CD4-positive, alpha-beta T cell (primary cell): ENCODE results near the gene NPLOC4. TPM values are rescaled to one million over a fixed set of nuclear protein-coding genes. Genes with fewer than 3 reads are reported as not detected.

Source experiments
- ATAC-seq: fragments of 200-7000 bp; cut with Tn5 transposase; one replicate; pipeline ENCODE4 v1.10.0; 2022; ENCODE audit warnings: mild to moderate bottlenecking; ENCODE audit not compliant: poor library complexity
- CTCF ChIA-PET: fragments of 350-600 bp; sonication (Branson Sonifier 250); formaldehyde crosslinking; loops from one replicate; lab custom pipeline; 2021; ENCODE audit warnings: antibody characterized with exemption, inconsistent platforms; lab: Charles Lee
- POLR2A ChIA-PET: fragments of 350-600 bp; sonication (Branson Sonifier 250); formaldehyde crosslinking; loops from one replicate; lab custom pipeline; 2021; ENCODE audit warnings: antibody characterized with exemption, inconsistent platforms; lab: Charles Lee
- DNase-seq, 14 experiments: peaks; one replicate each; pipeline ENCODE4 v3.0.0-alpha.2; 2013 to 2020; ENCODE audit warnings: mixed read lengths in 2 of 14
- H3K27ac ChIP-seq, 2 donors: one replicate each; pipeline versions ENCODE4 v1.5.1 to v1.7.0; 2013; ENCODE audit warnings: low read length in 2 of 2, low read depth in 1 of 2, mild to moderate bottlenecking in 1 of 2
- H3K27me3 ChIP-seq, 2 experiments: 1 replicate in 1 of 2; 2 replicates in 1 of 2; pipeline versions ENCODE4 v1.6.1 to v1.7.0; 2013; ENCODE audit warnings: low read length in 2 of 2, control low read depth in 1 of 2, mild to moderate bottlenecking in 1 of 2, moderate library complexity in 1 of 2; ENCODE audit not compliant: insufficient read depth in 2 of 2, control insufficient read depth in 1 of 2
- H3K36me3 ChIP-seq: one replicate; pipeline ENCODE4 v1.6.1; 2013; ENCODE audit warnings: low read length, control low read depth; ENCODE audit not compliant: insufficient read depth
- H3K4me1 ChIP-seq: one replicate; pipeline ENCODE4 v1.6.1; 2013; ENCODE audit warnings: low read length, control low read depth; ENCODE audit not compliant: insufficient read depth
- H3K4me3 ChIP-seq: one replicate; pipeline ENCODE4 v1.5.1; 2013; ENCODE audit warnings: mild to moderate bottlenecking, low read length, moderate library complexity
- H3K9me3 ChIP-seq, 2 experiments: 1 replicate in 1 of 2; 2 replicates in 1 of 2; pipeline versions ENCODE4 v1.6.1 to v1.7.0; 2013; ENCODE audit warnings: low read length in 2 of 2, mild to moderate bottlenecking in 2 of 2, control low read depth in 1 of 2, moderate library complexity in 1 of 2; ENCODE audit not compliant: control insufficient read depth in 1 of 2, insufficient read depth in 1 of 2
- H3K27ac Mint-ChIP-seq: one replicate; pipeline ENCODE4 v1.8.0; 2020; ENCODE audit warnings: mixed read lengths
- H3K27me3 Mint-ChIP-seq: one replicate; pipeline ENCODE4 v1.8.0; 2021; ENCODE audit warnings: mixed read lengths
- H3K36me3 Mint-ChIP-seq: one replicate; pipeline ENCODE4 v1.8.0; 2021; ENCODE audit warnings: low read depth, mixed read lengths
- H3K4me1 Mint-ChIP-seq: one replicate; pipeline ENCODE4 v1.8.0; 2021; ENCODE audit warnings: low read depth, mixed read lengths
- H3K4me3 Mint-ChIP-seq: one replicate; pipeline ENCODE4 v1.8.0; 2020; ENCODE audit warnings: mild to moderate bottlenecking, mixed read lengths
- H3K9me3 Mint-ChIP-seq: one replicate; pipeline ENCODE4 v1.8.0; 2020; ENCODE audit warnings: mixed read lengths
- intact Hi-C, 2 experiments: fragments of 100-400 bp; cut with DNase I in 1 of 2; cut with micrococcal nuclease in 1 of 2; formaldehyde crosslinking; loops; one replicate each; pipeline versions ENCODE4 v1.15.1 to v1.9.0; 2023 to 2025; cut with DNase I, micrococcal nuclease
- total RNA-seq, 174 experiments: library from RNA in 2 of 174; stranded (reverse) in 2 of 174; gene quantifications; one replicate each; pipeline ENCODE4 v1.2.3 and lab custom pipeline; 2021 to 2026
- TF ChIP-seq, protein P1 (sequence below): fragments of 200-600 bp; IDR thresholded peaks from one replicate; pipeline ENCODE4 v1.8.0; 2022; ENCODE audit warnings: antibody characterized with exemption, mild to moderate bottlenecking

NPLOC4 gene
- total RNA-seq, 2 experiments from 2014 or later: 61.0 to 62.4 TPM

DNA sequence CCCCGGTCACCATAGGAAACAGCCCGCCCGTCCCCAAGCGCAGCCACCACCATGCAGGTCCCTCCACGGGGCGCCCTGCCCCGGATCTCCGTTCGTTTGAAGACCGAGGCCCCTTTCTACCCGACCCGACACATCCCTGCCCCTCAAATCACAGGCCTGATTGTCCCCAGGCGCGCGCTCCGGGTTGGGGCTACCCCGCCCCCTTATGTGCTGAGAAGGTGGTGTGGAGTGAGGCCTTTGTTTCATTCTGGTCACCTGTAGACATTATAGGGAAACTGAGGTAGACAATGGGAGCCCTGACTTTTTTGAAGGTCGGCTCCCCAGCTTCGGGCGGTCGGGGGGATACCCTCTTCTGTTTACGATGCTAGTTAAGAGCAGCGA lies 123.5 kb downstream of the NPLOC4 start:
- H3K4me1 ChIP-seq: peaks cover 74% of the 10 kb centered on the region

DNA sequence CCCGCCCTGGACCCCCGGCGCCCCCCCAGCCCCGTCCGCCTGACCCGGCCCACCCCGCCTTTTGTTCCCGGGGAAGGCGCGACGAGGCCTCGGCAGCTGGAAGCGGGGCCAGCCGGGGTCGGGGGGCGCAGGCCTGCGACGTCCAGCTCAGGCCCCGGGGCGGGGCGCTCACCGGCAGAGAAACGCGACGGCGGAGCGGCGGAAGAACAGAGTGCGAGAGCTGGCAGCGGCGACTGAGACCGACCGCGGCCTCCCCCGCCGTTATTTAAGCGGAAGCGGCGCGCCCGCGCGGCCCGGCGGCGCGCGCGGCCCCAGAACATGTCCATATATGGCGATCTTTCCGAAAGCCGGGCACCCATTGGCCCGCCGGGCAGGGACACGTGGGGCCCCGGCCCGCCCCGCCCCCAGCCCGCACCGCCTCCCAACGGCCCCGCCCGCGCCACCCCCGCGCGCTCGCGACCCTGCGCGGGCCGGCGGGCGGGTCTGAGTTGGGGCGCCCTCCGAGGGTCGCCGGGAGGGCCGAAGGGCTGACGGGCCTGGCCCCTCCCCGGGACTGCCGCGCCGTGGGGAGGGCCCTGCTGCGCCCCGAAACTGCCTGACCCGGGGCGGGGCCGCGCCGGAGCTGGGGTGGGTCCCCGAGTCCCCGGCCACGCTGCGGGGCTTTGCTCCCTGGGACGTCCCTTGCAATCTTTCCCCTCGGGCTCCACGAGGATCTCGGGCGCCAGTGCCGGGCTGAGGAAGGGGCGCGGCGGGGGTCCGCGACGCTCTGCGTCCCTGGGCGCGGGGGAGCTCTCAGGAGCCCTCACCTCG lies 124.1 kb downstream of the NPLOC4 start, which contains the start of gene ACTG1:
Gene ACTG1, minus strand, starts transcription at position 238 of the 810 bp plus-strand sequence. CDS start 445 bp downstream, outside the sequence.
- Mint-ChIP-seq H3K36me3 (peaks cover 46% of the 10 kb centered on the region), H3K27me3 (no peaks in the 10 kb centered on the region), H3K9me3 (no peaks in the 10 kb centered on the region), H3K4me1 (peaks cover 57% of the 10 kb centered on the region), H3K4me3 (peak within 1 kb of the TSS; percentile 99), H3K27ac (peak within 1 kb of the TSS; percentile 90)
- Histone ChIP-seq H3K9me3 (peaks cover 0 to 4% of the 10 kb centered on the region in 2 experiments), H3K27me3 (no peaks in the 10 kb centered on the region), H3K4me1 (peaks cover 72% of the 10 kb centered on the region), H3K36me3 (peaks cover 35% of the 10 kb centered on the region), H3K27ac (peak within 1 kb of the TSS; percentile 72 to 87), H3K4me3 (peak within 1 kb of the TSS; percentile 98)
- peak; percentile 66 for ATAC-seq
- POLR2A ChIA-PET: interaction anchor here (0.6 to 9.3 kb wide), 18 partner anchors 9 to 348 kb away, joined by 3 to 93 read pairs (median 4); partner anchors contain the start of genes ARL16, BAHCC1, CCDC137 and CEP131
- peak; percentile 84 to 96 (median 92) for DNase-seq
- CTCF ChIA-PET: interaction anchor here (1.9 kb wide), 1 partner anchor 28 kb away, joined by 10 read pairs; no protein-coding TSS in a partner anchor
- intact Hi-C loops: loop anchor here in 1 of 2 experiments (2.0 to 10.0 kb wide), 6 partner anchors 24 to 1248 kb away; partner anchors contain the start of genes FAAP100, P4HB, RNF213 and SLC38A10
- TF ChIP-seq, protein P1, sequence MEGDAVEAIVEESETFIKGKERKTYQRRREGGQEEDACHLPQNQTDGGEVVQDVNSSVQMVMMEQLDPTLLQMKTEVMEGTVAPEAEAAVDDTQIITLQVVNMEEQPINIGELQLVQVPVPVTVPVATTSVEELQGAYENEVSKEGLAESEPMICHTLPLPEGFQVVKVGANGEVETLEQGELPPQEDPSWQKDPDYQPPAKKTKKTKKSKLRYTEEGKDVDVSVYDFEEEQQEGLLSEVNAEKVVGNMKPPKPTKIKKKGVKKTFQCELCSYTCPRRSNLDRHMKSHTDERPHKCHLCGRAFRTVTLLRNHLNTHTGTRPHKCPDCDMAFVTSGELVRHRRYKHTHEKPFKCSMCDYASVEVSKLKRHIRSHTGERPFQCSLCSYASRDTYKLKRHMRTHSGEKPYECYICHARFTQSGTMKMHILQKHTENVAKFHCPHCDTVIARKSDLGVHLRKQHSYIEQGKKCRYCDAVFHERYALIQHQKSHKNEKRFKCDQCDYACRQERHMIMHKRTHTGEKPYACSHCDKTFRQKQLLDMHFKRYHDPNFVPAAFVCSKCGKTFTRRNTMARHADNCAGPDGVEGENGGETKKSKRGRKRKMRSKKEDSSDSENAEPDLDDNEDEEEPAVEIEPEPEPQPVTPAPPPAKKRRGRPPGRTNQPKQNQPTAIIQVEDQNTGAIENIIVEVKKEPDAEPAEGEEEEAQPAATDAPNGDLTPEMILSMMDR: no peak

More for the DNA sequence above, 123.5 kb downstream of the NPLOC4 start:
- Mint-ChIP-seq H3K4me3 (peak overlapping the region; percentile 95), H3K36me3 (peaks cover 40% of the 10 kb centered on the region), H3K27ac (peak overlapping the region; percentile 90), H3K27me3 (no peaks in the 10 kb centered on the region), H3K9me3 (no peaks in the 10 kb centered on the region), H3K4me1 (peaks cover 58% of the 10 kb centered on the region)
- Histone ChIP-seq H3K36me3 (peaks cover 35% of the 10 kb centered on the region), H3K27me3 (no peaks in the 10 kb centered on the region), H3K4me3 (peak overlapping the region; percentile 87), H3K27ac (peak overlapping the region; percentile 72 to 87), H3K9me3 (peaks cover 0 to 4% of the 10 kb centered on the region in 2 experiments)
- POLR2A ChIA-PET: interaction anchor here (0.7 to 9.3 kb wide), 14 partner anchors 13 to 290 kb away, joined by 3 to 93 read pairs (median 5); partner anchors contain the start of genes ARL16, CCDC137, CEP131 and FAAP100
- TF ChIP-seq, protein P1: no peak
- intact Hi-C loops: loop anchor here in 1 of 2 experiments (2.0 to 10.0 kb wide), 6 partner anchors 25 to 1249 kb away; partner anchors contain the start of genes FAAP100, P4HB, RNF213 and SLC38A10
- ATAC-seq (peak; percentile 6), DNase-seq (peak in 12 of 14 experiments; percentile 39 to 79 (median 52))
- CTCF ChIA-PET: interaction anchor here (1.9 kb wide), 1 partner anchor 29 kb away, joined by 10 read pairs; no protein-coding TSS in a partner anchor
